GM19397 (cell line): ENCODE results near the gene KIAA1958.

ENCODE experiments used
- ATAC-seq: cut with Tn5 transposase; IDR thresholded peaks from one replicate; pipeline ENCODE4 v1.9.1; 2021; ENCODE audit warnings: mild to moderate bottlenecking, moderate library complexity; ENCODE audit not compliant: unreplicated experiment

Gene KIAA1958

GRCh38 chr9:112486221-112487007 lies at the start of gene KIAA1958:
TSS of gene KIAA1958 (plus strand) at chr9:112486827. CDS start at chr9:112574081, 87,254 bp downstream.
- peak; percentile 95 for ATAC-seq

GRCh38 chr9:112437406-112437805 lies 49.2 kb upstream of the KIAA1958 start:
- ATAC-seq: no peak

- ATAC-seq: no peak
These were observed 47.5 kb upstream of the KIAA1958 start for GRCh38 chr9:112439171-112439570.

GRCh38 chr9:112439825-112440224 lies 46.8 kb upstream of the KIAA1958 start:
- no peak for ATAC-seq

- no peak for ATAC-seq
These were observed 43.4 kb upstream of the KIAA1958 start for GRCh38 chr9:112443200-112443599.

GRCh38 chr9:112443636-112444035 lies 43.0 kb upstream of the KIAA1958 start:
- ATAC-seq: no peak

GRCh38 chr9:112445196-112445595 lies 41.4 kb upstream of the KIAA1958 start:
- ATAC-seq: no peak

GRCh38 chr9:112446080-112446479 lies 40.5 kb upstream of the KIAA1958 start:
- ATAC-seq: no peak

GRCh38 chr9:112446526-112446925 lies 40.1 kb upstream of the KIAA1958 start:
- ATAC-seq: no peak

- ATAC-seq: no peak
These were observed 39.3 kb upstream of the KIAA1958 start for GRCh38 chr9:112447283-112447761.

- no peak for ATAC-seq
These were observed 23.8 kb upstream of the KIAA1958 start for GRCh38 chr9:112462855-112463254.

GRCh38 chr9:112465352-112465751 lies 21.3 kb upstream of the KIAA1958 start:
- no peak for ATAC-seq

GRCh38 chr9:112472996-112473395 lies 13.6 kb upstream of the KIAA1958 start:
- no peak for ATAC-seq

GRCh38 chr9:112473986-112474385 lies 12.6 kb upstream of the KIAA1958 start:
- ATAC-seq: no peak

GRCh38 chr9:112475318-112475717 lies 11.3 kb upstream of the KIAA1958 start:
- no peak for ATAC-seq

- ATAC-seq: no peak
These were observed 9.3 kb upstream of the KIAA1958 start for GRCh38 chr9:112477330-112477729.

GRCh38 chr9:112479221-112479620 lies 7.4 kb upstream of the KIAA1958 start:
- ATAC-seq: no peak

GRCh38 chr9:112484607-112485006 lies 2.0 kb upstream of the KIAA1958 start:
- no peak for ATAC-seq

- ATAC-seq: no peak
These were observed 1.1 kb upstream of the KIAA1958 start for GRCh38 chr9:112485574-112485973.

GRCh38 chr9:112487008-112487798 lies 576 bp downstream of the KIAA1958 start:
- ATAC-seq: peak; percentile 48

GRCh38 chr9:112487799-112488340 lies 1.2 kb downstream of the KIAA1958 start:
- no peak for ATAC-seq
